Natural killer cell treated with Interleukin-12 subunit alpha and Interleukin-12 subunit beta and Interleukin-15 and Interleukin-18, amount 100 ng/mL, for 72 hours (primary cell): ENCODE data around the gene SNX9. TPM values are rescaled to one million over a fixed set of nuclear protein-coding genes. Genes with fewer than 3 reads are reported as not detected.
"Not testable (repeated sequence)": the region's sequence is repeated elsewhere in the genome, so short reads cannot be mapped to it uniquely, and the experiment has no call there.

Source experiments
- ATAC-seq, 2 donors: fragments of 150-1000 bp; cut with Tn5 transposase in 1 of 2; sonication (Bioruptor Pico), chemical (Tn5 transposase) in 1 of 2; 2 replicates each; pipeline ENCODE4 v1.10.0; 2021
- DNase-seq: peaks from one replicate; pipeline ENCODE4 v3.0.0; 2022; ENCODE audit warnings: low spot score
- H3K27ac Mint-ChIP-seq, 2 donors: 1 replicate in 1 of 2; 2 replicates in 1 of 2; pipeline ENCODE4 v1.8.0; 2022; ENCODE audit warnings: mixed read lengths in 2 of 2, mild to moderate bottlenecking in 1 of 2, moderate library complexity in 1 of 2
- H3K27me3 Mint-ChIP-seq, 2 donors: 1 replicate in 1 of 2; 2 replicates in 1 of 2; pipeline ENCODE4 v1.8.0; 2022; ENCODE audit warnings: mixed read lengths in 2 of 2
- H3K36me3 Mint-ChIP-seq: one replicate; pipeline ENCODE4 v1.8.0; 2022; ENCODE audit warnings: mixed read lengths
- H3K4me1 Mint-ChIP-seq, 2 donors: 1 replicate in 1 of 2; 2 replicates in 1 of 2; pipeline ENCODE4 v1.8.0; 2022; ENCODE audit warnings: low read depth in 2 of 2, mixed read lengths in 2 of 2, mild to moderate bottlenecking in 1 of 2
- H3K4me3 Mint-ChIP-seq: one replicate; pipeline ENCODE4 v1.8.0; 2022; ENCODE audit warnings: mixed read lengths
- H3K9me3 Mint-ChIP-seq: 2 replicates; pipeline ENCODE4 v1.8.0; 2022; ENCODE audit warnings: mixed read lengths
- total RNA-seq, 2 donors: library from RNA; stranded (reverse); gene quantifications; one replicate each; pipeline ENCODE4 v1.2.3, GENCODE V29; 2022

Gene SNX9
- total RNA-seq, 2 donors from 2014 or later: 5.4 to 14.6 TPM

DNA sequence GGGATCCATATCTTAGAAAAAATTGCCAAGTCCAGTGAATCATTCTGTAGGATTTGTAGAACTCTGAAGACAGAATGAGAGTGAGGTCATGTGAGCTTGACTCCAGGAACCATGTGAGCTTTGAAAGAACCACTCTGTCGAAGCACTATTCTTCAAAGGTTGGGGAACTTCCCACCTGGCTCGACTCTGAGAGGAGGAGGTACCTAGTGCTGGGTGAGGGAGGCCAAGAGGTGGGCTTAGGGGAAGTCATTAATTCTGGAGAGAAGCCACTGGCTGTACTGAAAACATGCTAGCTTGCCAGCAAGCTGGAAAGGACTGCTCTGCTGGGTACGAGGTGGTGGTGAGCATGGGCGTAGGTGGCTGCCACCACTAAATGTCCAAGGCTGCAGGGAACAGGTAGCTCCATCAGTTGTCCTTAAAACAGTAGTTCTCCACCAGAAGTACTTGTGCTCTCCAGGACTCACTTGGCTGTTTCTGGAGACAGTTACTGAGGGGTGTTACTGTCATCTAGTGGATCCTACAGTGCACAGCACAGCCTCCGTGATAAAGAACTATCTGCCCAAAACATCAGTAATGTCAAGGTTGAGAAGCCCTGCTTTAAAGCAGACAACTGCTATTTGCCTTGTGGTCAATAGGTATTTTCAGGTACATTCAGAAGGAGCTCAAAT, 124.0 kb downstream of the SNX9 start:
- ATAC-seq (no peak), DNase-seq (no peak)
- Mint-ChIP-seq H3K4me3 (no peak overlapping the region), H3K4me1 (peaks cover 0 to 4% of the 10 kb centered on the region in 2 donors), H3K27me3 (peaks cover 16 to 35% of the 10 kb centered on the region in 2 donors), H3K36me3 (peaks cover 6% of the 10 kb centered on the region), H3K27ac (no peak overlapping the region), H3K9me3 (peaks cover 3% of the 10 kb centered on the region)

DNA sequence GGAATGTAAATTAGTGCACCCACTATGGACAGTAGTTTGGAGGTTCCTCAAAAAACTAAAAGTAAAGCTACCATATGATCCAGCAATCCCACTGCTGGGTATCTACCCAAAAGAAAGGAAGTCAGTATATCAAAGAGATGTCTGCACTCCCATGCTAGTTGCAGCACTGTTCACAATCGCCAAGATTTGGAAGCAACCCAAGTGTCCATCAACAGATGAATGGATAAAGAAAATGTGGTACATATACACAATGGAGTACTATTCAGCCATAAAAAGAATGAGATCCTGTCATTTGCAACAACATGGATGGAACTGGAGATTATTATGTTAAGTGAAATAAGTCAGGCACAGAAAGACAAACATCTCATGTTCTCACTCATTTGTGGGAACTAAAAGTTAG, 127.9 kb downstream of the SNX9 start:
- not testable (repeated sequence) for H3K4me3 Mint-ChIP-seq, DNase-seq, ATAC-seq, H3K36me3 Mint-ChIP-seq, H3K27ac Mint-ChIP-seq, H3K4me1 Mint-ChIP-seq, H3K9me3 Mint-ChIP-seq
- H3K27me3 Mint-ChIP-seq: peaks cover 21 to 27% of the 10 kb centered on the region in 2 donors

DNA sequence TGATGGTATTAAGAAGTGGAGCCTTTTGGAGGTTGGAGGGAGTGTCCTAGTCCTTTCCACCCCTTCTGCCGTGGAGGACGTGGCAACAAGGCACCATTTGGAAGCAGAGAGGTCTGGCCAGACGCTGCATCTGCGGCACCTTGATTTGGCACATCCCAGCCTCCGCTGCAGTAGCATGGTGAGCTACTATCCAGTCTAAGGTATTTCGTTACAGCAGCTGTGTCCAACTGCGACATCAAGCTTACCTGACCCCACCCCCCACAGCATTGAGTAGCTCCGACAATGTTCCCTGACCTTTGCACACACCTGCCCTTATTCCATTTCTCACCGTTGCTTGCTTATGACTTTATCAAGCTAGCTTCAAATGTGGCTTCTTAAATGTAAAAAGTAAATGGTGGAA, 128.8 kb downstream of the SNX9 start:
- no peak overlapping the region for H3K4me3 Mint-ChIP-seq
- H3K36me3 Mint-ChIP-seq: no peaks in the 10 kb centered on the region
- no peak overlapping the region for H3K27ac Mint-ChIP-seq
- no peaks in the 10 kb centered on the region for H3K4me1 Mint-ChIP-seq
- H3K27me3 Mint-ChIP-seq: peaks cover 21 to 27% of the 10 kb centered on the region in 2 donors
- H3K9me3 Mint-ChIP-seq: peaks cover 3% of the 10 kb centered on the region
- DNase-seq: no peak
- no peak for ATAC-seq

DNA sequence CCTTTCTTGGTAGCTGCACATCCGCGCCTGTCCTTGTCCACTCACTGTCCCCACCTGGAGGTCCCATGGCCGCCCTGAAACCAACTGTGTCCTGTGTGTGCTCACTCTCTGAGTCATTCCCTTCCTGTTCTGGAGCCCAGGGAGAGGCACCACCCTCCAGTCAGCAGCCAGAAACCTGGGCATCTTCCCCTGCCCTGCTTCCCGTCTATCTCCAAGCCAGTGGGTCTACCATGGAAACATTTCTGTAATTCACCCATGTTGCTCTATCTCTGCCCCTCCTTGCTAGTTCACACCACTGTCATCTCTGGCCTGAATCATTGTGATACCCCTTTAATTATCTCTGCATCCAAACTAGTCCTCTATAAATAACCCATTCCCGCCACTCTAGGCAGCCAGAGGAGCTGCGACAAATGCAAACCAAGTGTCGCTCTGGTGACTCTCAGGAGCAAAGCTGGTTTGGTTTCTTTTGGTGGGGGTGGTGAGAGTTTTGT, 129.9 kb downstream of the SNX9 start:
- ATAC-seq (no peak), DNase-seq (no peak)
- Mint-ChIP-seq H3K4me1 (no peaks in the 10 kb centered on the region), H3K27ac (no peak overlapping the region), H3K9me3 (peaks cover 3% of the 10 kb centered on the region), H3K36me3 (no peaks in the 10 kb centered on the region), H3K27me3 (peaks cover 21 to 26% of the 10 kb centered on the region in 2 donors), H3K4me3 (no peak overlapping the region)

DNA sequence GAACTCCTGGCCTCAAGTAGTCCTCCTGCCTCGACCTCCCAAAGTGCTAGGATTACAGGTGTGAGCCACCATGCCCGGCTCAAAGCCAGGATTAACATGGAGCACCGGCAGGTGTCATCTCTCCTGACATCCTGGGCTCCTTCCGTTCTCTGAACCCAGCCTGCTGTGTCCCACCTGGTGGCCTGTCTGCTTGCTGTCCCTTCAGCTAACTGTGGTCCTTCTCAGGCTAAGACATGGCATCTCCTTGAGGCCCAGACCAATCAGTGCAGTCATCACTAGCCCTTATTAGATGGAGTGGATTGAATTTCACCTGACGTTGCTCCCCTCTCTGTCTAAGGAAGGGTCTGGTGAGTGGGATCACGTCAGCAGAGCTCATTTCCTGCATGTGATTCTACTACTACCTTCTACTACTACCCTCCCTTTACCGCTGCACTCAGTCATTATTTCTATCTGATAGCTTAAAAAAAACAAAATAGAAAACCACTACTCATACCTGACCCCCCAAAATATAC, 130.6 kb downstream of the SNX9 start:
- Mint-ChIP-seq H3K4me3 (no peak overlapping the region), H3K4me1 (no peaks in the 10 kb centered on the region), H3K27me3 (peaks cover 19 to 20% of the 10 kb centered on the region in 2 donors), H3K36me3 (peaks cover 6% of the 10 kb centered on the region), H3K27ac (no peak overlapping the region), H3K9me3 (peaks cover 5% of the 10 kb centered on the region)
- ATAC-seq (no peak), DNase-seq (no peak)

DNA sequence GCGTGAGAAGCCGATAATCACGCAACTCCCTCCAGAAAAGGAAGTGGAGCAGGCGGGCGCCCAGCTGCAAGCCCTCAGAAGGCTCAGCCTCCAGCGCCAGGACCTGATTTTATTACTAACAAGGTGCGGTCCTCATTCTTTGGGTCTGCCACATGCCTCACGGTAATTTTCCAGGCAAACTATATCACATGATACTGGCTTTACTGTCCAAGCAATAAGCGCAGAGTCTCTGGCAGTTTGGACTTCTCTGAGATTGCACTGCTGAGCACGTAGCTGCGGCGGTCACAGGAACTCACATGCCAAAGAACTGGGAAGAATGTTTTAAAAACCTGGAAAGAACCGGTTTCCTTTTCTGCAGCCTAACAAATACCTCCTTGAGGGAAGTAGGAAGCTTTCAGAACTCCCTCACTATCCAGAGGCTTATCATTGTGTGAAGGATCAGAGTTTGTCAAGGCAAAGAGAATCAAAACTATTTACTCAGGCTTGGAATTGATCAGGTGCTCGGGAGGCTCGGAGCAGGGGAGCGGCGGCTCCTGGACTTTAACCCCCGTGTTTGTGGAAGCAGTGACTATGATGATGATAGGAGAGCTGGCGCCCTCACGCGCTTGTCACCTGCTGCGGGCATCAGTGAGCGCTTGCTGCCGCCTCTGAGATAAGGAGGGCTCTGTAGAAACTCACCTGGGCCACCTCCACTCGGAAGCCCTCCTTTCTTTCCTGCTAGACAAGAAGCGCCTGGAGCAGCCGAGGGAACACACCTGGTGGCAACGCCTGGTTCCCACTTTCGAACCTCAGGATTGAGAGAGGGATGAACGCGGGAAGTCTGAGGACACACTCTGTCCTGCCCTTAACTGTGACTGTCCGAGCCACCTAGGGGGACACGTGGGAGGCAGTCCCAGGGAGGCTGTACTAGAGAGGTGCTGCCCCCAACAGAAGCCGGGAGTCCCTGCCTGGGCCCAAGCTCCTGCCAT, 131.4 kb downstream of the SNX9 start:
- Mint-ChIP-seq H3K4me1 (no peaks in the 10 kb centered on the region), H3K36me3 (peaks cover 14% of the 10 kb centered on the region), H3K4me3 (no peak overlapping the region), H3K9me3 (peaks cover 10% of the 10 kb centered on the region), H3K27ac (no peak overlapping the region), H3K27me3 (peaks cover 16 to 17% of the 10 kb centered on the region in 2 donors)
- DNase-seq (no peak), ATAC-seq (no peak)

DNA sequence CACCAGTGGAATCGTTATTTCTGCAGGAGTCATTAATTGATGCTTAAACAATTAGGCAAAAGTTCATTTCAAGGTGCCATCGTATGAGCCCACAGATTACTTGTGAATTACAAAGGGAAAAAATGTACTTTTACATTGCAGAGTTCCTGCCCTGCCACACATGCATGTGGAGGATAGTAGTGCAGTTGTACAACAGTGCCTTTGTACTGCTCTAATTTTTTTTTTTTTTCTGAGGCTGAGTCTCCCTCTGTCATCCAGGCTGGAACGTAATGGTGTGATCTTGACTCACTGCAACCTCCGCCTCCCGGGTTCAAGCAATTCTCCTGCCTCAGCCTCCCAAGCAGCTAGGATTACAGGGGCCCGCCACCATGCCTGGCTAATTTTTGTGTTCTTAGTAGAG, 132.6 kb downstream of the SNX9 start:
- Mint-ChIP-seq H3K4me1 (no peaks in the 10 kb centered on the region), H3K4me3 (no peak overlapping the region), H3K36me3 (peaks cover 23% of the 10 kb centered on the region), H3K27me3 (peaks cover 11% of the 10 kb centered on the region in 2 donors), H3K9me3 (peaks cover 6% of the 10 kb centered on the region), H3K27ac (no peak overlapping the region)
- ATAC-seq: no peak
- DNase-seq: no peak

DNA sequence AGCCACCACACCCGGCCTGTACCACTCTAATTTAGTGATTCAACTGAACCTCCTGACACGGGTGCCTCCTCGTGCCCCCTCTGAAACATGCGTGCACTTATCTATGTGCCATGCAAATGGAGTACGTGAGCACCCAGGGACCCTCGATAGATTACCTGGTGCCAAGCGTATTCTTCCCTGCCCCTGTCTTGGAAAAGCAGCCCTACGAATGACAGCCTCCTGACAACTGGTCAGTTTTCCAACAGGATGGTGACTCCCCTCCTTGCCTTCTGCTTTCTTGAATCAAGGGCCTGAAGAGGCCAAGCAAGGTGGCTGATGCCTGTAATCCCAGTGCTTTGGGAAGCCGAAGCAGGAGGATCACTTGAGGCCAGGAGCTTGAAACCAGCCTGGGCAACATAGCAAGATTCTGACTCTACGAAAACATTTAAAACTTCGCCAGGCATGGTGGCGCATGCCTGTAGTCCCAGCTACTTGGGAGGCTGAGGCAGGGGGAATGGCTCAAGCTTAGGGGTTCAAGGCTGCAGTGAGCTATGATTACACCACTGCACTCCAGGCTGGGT, 133.2 kb downstream of the SNX9 start:
- no peak for ATAC-seq
- Mint-ChIP-seq H3K36me3 (peaks cover 23% of the 10 kb centered on the region), H3K4me1 (no peaks in the 10 kb centered on the region), H3K9me3 (peaks cover 6% of the 10 kb centered on the region), H3K4me3 (no peak overlapping the region), H3K27ac (no peak overlapping the region), H3K27me3 (peaks cover 8 to 11% of the 10 kb centered on the region in 2 donors)
- DNase-seq: no peak

DNA sequence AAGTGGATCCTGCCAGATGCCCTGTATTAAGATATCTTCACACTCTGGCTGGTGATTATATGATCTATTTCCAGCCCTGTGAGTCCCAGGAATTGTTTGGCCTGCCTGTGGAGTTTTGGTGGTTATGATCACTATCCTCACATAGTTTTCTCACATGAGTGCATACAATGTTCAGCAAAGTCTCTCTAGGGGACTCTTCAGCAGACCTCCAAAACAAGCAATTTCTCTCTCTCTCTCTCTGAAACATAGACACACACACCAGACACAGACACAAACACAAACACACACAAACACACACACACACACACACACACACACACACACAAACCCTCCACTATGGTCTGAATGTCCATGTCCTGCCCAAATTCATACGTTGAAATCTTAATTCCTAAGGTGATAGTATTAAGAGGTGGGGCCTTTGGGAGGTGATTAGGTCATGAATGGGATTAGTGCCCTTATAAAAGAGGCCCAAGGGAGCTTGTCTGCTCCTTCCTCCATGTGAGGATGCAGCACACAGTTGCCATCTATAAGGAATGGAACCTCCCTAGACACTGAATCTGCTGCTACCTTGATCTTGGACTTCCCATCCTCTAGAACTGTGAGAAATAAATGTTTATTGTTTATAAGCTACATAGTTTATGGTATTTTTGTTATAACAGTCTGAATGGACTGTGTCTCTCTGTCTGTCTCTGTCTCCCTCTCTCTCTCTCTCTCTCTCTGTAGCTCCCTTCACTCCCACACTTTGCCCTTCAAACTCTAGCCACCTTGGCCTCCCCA, 136.6 kb downstream of the SNX9 start:
- DNase-seq: no peak
- no peak for ATAC-seq
- peaks cover 9 to 13% of the 10 kb centered on the region in 2 donors for H3K4me1 Mint-ChIP-seq
- H3K27ac Mint-ChIP-seq: no peak overlapping the region
- peaks cover 6% of the 10 kb centered on the region for H3K9me3 Mint-ChIP-seq
- no peak overlapping the region for H3K4me3 Mint-ChIP-seq
- H3K36me3 Mint-ChIP-seq: peaks cover 23% of the 10 kb centered on the region
- peaks cover 6 to 11% of the 10 kb centered on the region in 2 donors for H3K27me3 Mint-ChIP-seq

DNA sequence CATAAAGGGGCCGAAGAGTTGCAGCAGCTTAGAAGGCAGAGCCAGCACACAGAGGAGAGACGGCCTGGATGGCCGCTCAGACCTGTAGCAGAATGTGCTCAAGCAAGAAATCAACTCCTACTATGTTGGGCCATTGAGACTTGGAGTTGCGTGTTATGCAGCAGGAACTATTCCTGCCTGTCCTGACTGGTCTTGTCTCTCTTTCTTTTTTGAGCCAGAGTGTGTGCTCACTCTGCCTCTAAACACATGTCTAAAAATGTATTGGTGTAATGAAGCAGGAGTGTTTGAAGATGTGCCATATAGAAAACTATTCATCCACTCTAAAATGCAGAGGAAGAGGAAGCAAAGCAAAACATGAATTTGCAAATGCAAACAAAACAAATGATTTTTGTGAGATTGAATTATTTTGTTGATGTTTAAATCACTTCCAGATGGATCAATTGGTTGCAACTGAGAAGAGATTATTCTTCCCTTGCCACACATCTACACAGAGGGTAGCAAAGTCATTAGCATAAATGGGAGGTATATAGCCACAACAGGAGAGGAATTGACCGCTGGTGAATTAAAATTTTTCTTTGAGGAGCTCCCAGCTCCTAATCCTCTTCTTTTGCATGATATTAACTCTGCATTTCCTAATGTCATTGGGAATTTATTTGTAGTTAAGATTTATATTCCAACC, 138.2 kb downstream of the SNX9 start:
- Mint-ChIP-seq H3K27me3 (peaks cover 6 to 11% of the 10 kb centered on the region in 2 donors), H3K4me3 (no peak overlapping the region)
- no peak for ATAC-seq

DNA sequence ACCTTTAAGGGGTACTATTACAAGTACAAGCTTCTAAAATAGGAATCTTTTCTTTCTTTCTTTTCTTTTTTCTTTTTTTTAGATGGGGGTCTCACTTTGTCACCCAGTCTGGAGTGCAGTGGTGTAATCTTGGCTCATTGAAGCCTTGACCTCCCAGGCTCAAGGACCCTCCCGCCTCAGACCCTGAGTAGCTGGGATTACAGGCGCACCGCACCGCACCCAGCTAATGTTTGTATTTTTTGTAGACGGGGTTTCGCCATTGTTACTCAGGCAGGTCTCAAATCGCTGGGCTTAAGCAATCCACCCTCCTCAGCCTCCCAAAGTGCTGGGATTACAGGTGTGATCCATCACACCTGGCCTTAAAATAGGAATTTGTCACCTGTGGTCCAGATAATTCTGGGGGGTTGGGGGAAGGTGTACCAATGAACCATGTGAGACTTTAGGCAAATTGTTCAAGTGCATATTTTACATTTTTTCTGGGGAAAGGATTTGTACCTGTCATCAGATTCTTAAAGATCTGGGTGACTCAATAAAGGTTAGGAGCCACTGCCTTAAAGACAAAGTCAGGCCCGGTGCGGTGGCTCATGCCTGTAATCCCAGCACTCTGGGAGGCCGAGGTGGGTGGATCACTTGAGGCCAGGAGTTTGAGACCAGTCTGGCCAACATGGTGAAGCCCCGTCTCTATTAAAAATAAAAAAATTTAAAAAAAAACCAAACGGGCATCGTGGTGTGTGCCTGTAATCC, 139.0 kb downstream of the SNX9 start:
- DNase-seq: no peak
- Mint-ChIP-seq H3K36me3 (peaks cover 23% of the 10 kb centered on the region), H3K9me3 (peaks cover 6% of the 10 kb centered on the region), H3K4me1 (peaks cover 9 to 13% of the 10 kb centered on the region in 2 donors), H3K4me3 (no peak overlapping the region), H3K27me3 (peaks cover 6 to 11% of the 10 kb centered on the region in 2 donors), H3K27ac (no peak overlapping the region)
- no peak for ATAC-seq

More for the DNA sequence above, 138.2 kb downstream of the SNX9 start:
- H3K9me3 Mint-ChIP-seq: peaks cover 6% of the 10 kb centered on the region
- no peak for DNase-seq
- peak overlapping the region in 1 of 2 donors; percentile 44 for H3K27ac Mint-ChIP-seq
- peaks cover 23% of the 10 kb centered on the region for H3K36me3 Mint-ChIP-seq
- peaks cover 9 to 13% of the 10 kb centered on the region in 2 donors for H3K4me1 Mint-ChIP-seq
